NCI-H2029 treated with DMSO at 0.1 percent for 48 hours (cell line): ENCODE results near the gene TMEM233.
"Not testable (repeated sequence)": the region's sequence is repeated elsewhere in the genome, so short reads cannot be mapped to it uniquely, and the experiment has no call there.

Experiments used
- DNase-seq: peaks from one replicate; lab custom pipeline; 2025; lab: John Stamatoyannopoulos, UW

Gene TMEM233

DNA sequence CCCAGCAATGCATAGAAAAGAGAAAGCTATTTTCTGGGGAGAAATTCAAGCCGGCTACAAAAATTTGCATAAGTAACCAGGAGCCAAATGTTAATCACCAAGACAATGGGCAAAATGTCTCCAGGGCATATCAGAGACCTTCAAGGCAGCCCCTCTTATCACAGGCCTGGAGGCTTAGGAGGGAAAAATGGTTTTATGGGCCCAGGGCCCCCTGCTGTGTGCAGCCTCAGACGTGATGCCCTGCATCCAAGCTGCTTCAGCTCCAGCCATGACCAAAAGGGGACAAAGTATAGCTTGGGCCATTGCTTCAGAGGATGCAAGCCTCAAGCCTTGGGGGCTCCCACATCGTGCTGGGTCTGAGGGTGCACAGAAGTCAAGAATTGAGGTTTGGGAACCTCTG, 15.8 kb downstream of the TMEM233 start:
- DNase-seq = no peak

DNA sequence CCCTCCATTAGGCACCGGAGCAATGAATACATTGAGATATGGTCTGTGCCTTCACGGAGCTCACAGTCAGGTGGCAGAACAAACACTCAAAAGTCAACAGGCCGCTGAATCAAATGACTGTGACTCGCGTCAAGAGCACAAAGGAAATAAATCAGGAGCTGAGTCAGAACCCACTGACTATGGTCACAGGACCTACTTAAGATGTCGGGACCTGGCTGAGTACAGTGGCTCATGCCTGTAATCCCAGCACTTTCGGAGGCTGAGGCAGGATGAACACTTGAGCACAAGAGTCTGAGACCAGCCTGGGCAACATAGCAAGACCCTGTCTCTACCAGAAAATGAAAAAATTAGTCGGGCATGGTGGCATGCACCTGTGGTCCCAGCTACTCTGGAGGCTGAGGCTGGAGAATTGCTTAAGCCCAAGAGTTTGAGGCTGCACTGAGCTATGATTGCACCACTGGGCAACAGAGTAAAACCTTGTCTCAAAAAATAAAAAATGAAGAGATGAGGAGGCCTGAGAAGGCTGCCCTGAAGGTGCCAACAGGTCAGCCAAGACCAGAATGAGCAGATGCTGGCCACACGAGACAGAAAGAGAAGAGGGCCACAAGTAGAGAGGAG, 19.9 kb downstream of the TMEM233 start:
- peak; percentile 59 for DNase-seq

DNA sequence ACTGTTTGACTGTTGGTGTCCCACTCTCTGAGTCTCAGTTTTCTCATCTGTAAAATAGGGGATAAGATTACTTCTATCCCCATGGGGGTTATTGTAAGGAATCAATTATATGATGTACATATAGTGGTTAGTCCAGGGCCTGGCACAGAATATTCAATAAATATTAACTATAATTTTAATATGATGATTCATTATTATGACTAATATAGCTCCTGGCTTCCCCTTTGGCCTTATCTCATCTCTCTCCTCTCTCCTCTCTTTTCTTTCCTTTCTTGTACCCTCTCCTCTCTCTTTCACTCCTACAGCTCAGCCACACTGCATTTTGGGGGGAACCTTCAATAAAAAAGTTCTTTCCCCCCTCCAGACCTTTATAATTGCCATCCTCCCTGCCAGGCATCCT, 21.1 kb downstream of the TMEM233 start:
- DNase-seq = no peak

DNA sequence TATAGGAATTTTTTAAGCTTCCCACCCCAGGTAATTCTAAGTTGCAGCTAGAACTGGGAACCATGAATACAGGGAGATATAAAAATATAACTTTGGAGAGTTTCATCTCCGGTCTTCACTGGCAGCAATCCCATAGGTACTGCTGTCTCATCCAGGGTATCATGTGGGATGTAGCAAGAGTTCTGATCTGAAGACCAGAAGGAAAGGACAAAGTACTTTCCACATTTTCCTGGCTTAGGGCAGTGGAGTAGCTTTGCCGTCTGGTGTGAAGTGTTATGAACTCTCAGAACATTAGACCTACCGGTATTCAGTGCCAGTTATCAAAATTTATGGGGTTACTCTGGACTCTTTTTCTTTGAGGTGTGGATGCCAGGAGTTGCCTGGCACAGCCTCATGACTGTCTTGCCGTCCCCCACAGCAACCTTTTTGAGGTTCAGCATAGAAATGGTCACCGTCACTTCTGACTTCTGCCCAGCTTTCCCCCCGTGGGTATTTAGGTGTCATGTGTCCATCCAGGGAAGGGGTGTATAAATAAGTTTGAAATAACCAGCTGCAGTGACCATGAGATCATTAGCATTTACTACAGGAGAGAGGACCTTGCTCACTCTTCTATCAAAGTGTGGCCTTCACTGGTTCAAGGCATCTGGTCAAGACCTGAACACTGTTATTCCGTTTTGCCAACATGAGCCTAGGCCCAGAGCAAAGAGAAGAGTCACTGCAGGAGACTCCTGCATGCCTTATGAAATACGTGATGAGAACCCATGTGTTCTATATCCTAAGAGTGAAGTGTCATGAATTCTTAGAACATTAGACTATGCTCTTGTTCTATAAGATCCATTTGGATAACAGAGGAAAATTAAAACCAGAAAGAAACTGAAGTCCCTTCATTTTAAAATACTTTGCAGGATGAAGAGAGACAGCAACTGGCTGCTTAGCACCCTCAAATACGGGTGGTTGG, 22.2 kb downstream of the TMEM233 start:
- no peak for DNase-seq

DNA sequence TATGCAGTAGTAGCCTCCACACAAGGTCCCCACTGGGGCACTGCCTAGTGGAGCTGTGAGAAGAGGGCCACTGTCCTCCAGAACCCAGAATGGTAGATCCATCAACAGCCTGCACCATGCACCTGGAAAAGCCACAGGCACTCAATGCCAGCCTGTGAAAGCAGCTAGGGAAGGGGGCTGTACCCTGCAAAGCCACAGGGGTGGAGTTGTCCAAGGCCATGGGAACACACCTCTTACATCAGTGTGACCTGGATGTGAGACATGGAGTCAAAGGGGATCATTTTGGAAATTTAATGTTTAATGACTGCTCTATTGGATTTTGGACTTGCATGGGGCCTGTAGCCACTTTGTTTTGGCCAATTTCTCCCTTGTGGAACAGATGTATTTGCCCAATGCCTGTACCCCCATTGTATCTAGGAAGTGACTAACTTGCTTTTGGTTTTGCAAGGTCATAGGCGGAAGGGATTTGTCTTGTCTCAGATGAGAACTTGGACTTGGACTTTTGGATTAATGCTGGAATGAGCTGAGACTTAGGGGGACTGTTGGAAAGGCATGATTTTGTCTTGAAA, 24.8 kb downstream of the TMEM233 start:
- not testable (repeated sequence) for DNase-seq

DNA sequence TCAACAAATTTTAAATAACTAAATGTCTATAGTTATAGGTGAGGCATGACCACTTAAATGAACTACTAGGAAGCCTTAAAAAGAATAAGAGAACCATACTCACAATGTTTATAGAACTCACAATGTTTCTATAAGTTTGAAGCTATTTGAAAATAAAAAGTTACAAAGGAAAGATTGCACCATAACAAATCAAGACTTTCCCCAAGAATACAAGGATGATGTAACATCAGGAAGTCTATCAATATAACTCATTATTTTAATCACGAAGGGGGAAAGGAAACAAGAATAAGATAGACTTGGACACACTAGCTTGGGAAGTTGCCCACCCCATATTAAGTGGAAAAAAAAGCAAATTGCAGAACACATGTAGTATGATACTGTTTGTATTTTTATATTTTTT, 26.9 kb downstream of the TMEM233 start:
- DNase-seq = no peak

DNA sequence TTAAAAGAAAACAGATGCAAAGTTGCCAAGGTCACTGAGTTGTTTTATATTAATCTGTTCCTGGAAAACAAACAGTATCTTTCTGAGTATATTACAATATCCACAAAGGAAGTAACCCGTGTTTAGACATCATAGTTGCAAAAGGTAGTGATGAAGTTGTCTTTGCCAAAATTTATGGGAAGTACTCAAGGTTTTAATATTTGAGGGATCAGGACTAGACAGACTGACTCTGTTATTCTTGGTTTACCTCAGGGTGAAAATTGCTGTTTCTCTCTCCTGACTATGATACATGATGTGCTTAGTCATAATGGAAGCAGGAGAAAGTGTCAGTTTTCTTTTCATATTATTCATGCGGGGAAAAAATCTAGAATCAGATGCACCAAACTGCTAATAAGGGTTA, 28.3 kb downstream of the TMEM233 start:
- no peak for DNase-seq

DNA sequence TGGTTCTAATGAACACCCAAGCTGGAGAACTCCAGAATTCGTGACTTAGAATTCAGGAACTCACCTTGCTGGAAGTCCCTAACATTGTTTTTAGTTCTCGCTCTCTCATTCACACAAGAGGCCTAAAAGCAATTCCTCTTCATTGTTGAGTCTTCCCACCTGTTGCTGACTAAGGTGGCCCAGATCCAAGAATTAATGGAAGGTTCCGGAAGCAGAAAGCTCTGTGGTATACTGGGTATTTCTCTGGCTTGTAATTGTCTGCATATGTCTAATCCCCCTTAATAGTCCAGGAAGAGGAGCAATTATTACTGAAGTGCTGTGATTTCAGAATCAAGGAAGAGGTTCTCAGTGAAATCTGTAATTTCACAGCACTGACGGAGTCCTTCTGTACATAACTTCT, 31.4 kb downstream of the TMEM233 start:
- DNase-seq = no peak

DNA sequence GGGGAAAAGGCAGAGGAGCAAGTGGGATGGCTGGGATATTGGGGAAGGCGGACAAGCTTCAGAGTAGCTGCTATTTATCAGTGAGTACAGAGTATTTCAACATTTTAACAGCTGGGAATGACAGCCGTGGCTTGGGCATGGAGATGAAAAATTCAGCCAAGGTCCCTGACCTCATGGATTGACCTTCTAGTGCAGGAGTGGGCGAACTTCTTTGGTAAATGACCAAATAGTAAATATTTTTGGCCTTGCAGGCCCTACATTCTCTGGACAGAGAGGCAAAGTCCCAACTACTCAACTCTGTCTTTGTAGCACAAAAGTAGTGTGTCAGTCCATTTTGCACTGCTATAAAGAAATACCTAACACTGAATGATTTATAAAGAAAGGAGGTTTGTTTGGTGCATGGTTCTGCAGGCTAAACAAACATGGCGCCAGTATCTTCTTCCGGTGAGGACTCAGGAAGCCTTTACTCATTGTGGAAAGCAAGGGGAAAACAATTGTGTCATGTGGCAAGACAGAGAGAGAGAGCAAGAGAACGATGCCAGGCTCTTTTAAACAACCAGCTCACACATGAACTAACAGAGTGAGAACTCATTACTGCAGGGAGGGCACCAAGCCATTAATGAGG, 33.6 kb downstream of the TMEM233 start:
- no peak for DNase-seq

DNA sequence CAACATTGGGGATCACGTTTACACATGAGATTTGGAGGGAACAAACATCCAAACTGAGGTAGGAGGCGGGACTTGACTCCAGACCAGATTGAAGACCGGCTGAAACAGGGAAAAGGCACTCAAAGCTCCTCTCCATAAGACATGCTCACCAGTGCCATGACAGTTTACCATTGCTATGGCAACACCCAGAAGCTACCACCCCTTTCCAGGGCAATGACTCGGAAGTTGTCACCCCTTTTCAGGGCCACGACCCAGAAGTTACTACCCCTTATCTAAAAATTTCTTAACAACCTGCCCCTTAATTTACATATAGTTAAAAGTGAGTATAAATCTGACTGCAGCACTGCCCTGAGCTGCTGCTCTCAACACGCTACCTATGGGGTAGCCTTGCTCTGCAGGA, 34.1 kb downstream of the TMEM233 start:
- no peak for DNase-seq

DNA sequence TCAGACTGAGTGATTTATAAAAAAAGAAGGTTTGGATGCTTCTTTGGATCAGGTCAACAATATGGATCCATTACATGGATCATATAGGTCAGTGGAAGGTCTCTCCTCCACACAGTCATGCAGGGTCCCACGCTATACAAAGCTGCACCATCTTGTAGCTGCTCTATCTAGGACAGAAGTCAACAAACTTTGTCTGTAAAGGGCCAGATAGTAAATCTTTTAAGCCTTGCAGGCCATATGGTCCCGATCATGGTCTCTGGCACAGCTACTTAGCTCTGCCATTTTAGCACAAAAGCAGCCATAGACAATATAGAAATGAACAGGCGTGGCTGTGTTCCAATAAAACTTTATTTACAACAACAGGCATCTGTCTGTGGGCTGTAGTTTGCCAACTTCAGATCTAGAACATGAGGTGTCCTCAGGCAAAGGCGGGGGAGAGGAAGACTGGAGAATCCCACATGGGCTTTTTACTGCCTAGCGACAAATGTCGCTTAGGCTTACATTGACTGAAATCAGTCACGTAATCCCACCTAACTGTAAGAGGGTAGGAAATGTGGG, 36.7 kb downstream of the TMEM233 start:
- DNase-seq = no peak

DNA sequence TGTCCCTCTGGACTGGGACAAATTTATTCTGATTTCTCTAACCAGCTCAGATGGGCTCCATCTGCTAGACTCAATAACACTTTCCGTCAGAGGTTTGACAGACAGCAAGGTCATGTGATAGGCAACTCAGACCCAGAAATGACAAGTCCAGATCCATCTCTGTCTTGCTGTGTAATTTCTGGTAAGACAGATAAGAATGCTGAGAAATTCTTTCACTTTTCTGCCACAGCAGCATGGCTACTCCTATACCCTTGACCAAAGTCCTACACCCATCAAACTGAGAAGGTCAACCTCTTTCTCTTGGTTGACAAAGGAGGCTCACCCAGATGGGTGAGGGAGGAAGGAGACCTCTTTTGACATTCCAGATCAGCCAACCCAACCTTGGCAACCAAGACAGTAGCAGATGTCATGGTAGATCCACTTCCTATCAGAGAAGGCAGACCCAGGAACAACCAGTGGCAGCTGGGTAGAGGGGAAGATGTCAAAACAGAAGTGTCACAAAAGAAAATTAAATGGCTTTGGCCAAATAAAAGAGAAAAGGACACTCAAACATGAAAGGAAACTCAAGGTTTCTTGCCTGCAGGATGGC, 37.5 kb downstream of the TMEM233 start:
- DNase-seq = no peak

DNA sequence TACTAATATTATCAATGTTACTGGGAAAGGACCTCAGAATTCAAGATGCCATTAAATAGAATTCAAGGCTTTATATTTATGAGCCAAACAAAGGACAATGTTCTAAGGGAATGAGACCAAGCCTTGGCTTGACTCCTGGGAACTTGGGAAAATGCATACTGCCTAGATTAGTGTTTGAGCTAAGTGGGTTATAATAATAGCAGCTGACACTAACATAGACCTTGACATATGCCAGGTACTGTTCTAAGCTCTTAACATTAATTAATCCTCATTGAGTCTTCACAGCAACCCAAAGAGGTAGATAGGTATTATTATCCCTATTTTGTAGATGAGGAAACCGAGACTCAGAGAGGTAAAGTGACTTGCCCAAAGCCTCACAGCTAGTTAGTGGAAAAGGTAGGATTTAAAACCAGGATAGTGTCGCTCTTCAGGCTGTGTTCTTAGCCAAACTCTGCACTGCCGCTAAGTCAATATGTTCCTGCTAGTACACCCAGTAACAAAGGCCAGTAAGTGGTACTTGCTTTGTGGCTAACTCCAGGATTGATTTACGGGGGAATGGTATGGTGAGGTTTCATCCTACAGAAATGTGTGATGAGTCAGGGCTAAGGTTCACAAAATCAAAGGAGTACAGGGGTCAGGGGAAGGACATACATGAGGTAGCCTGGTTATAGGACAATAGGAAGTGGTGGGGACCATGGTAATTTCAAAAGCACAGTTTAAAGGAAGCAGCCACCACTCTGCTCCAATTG, 38.5 kb downstream of the TMEM233 start:
- no peak for DNase-seq

DNA sequence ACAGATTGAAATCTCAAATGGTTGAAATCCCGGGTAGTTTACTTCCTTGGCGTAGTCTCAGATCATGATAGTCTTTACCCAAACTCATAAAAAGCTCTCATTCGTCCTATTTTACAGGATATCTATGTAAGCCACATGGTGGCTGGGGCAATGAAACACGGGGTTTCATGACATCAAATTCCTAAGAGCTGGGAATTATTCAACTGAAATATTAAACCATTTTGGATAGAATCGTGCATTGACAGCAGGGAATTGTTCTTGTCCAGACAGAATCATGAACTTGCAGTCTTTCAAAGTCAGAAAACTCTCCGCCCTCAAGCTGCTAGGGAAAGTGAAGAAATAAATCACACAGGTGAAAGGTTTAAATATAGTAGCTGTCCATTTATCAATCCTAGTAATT, 41.2 kb downstream of the TMEM233 start:
- no peak for DNase-seq

DNA sequence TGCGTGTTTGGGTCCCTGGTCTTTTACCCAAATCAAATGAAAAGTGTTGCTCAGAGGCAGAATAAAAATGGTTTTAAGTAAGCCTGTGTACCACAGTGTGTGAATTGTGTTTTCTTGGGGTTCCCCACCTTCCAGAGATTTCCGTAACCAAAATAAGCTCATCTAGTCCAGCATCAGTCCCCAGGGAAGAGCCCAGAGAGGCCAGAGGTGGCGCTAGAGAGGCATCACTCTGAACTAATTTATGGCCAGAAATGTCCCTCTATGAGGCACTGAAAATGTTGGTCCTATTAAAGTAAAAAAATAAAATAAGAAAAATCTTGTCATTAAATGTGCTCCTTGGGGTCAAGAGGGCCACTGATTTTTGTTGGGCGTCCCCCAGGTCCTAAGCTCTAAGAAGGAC, 49.4 kb downstream of the TMEM233 start:
- DNase-seq = no peak

DNA sequence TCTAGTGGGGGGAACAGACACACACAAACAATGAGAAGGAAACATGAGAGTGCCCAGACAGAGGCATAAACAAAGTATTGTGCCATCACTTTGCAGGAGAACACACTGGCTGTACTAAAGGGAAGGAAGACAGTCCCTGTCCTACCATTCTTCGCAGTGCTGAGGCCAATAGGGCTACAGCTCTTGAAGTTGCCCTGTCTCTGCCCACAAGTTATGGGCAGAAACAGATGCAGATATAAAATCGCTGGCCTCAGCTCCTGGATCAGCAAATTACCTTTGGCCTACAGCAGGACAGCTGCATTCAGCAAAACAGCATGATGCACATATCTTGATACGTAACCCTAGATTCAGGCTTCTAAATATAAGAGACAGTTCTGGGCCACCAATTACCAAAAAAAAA, 51.4 kb downstream of the TMEM233 start:
- DNase-seq = no peak

DNA sequence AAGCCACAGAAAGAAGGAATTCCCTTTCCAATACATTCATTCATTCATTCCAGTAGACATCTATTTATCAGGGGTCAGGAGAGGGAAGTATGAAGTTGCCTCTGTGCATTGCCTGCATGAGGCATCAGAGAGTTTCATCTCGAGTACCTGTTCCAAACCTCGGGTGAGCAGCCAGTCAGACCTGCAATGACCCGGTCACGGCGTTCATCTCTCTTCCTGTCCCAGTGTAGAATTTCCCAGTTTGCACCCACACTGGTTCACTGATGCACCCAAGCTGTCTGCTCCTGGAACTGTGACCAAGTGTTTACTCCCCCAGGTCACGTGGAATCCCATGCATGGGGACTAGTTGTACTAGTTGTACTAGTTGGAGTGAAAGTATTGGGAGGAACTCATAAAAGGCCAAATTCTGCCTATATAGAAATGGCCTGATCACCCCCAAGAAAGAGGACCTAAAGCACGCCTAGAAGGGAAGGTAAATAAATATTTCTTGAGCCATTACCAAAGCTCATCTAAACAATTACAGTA, 52.0 kb downstream of the TMEM233 start:
- no peak for DNase-seq

DNA sequence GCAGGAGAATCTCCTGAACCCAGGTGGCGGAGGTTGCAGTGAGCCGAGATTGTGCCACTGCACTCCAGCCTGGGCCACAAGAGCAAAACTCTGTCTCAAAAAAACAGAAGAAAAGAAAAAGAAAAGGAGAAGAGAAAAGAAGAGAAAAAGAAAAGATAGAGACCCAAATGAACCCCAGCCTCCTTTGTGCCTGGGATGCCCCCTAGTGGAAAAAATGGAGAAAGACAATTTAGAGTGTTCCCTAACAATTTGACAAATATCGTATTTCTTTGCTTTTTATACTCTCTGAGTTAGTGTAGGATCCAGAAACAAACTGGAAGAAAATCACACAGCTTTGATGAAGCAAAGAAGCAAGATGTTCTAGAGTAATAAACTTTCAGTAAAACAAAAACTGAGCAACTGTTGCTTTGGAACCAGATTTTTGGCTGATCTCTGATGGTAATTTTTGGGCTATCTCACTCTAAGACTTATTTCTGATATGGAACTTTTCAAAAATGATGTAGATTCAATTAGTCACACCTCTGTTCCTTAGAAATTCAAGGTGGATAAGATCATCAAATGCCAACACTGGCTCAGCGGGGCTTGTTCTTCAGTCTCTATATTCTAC, 55.7 kb downstream of the TMEM233 start:
- peak; percentile 32 for DNase-seq

DNA sequence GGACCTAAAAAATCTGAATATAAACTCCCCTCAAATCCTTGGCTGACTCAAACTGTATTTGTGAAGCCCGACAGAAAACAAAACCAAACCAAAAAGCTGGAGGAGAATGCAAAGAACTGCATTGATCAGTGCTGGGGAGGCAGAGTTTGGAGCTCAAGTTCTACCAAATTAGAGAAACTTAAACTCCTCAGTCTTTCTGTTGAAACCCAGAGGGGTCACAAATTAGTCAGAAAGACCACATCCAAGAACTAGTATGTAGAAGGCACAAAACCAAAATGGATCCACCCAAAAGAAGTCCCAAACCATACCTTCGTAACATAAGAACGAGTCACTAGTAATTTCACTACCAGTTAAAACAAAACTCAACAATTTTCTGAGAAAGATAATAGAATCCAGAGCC, 59.1 kb downstream of the TMEM233 start:
- no peak for DNase-seq

DNA sequence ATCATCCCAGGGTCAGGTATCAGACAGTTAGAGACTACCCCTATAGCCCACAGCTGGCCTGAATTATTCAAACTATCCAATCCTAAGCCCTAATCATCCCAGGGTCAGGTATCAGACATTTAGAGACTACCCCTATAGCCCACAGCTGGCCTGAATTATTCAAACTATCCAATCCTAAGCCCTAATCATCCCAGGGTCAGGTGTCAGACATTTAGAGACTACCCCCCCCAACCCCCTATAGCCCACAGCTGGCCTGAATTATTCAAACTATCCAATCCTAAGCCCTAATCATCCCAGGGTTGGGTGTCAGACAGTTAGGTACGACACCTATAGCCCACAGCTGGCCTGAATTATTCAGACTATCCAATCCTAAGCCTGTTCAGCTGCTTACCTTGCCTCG, 63.4 kb downstream of the TMEM233 start:
- DNase-seq = not testable (repeated sequence)

DNA sequence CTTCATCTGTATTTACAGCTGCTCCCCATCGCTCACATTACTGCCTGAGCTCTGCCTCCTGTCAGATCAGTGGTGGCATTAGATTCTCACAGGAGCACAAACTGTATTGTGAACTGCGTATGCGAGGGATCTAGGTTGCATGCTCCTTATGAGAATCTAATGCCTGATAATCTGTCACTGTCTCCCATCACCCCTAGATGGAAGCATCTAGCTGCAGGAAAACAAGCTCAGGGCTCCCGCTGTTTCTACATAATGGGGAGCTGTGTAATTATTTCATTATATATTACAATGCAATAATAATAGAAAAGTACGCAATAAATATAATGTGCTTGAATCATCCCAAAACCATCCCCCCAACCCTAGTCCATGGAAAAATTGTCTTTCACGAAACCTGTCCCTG, 64.6 kb downstream of the TMEM233 start:
- not testable (repeated sequence) for DNase-seq
